Body of pancreas (tissue), 4 donors: Measurements from ENCODE around the gene PIBF1.

Source experiments
- CTCF ChIP-seq, 7 experiments: fragments of 450-650 bp in 4 of 7; fragments of 200-600 bp in 3 of 7; sonication (generic) in 3 of 7; IDR thresholded peaks; one replicate each; pipeline ENCODE4 v1.5.1; 2016 to 2019; ENCODE audit warnings: antibody characterized with exemption in 7 of 7
- POLR2A ChIP-seq, 3 donors: fragments of 450-650 bp; IDR thresholded peaks; one replicate each; pipeline ENCODE4 v1.6.1; 2016; ENCODE audit warnings: antibody characterized with exemption in 3 of 3, mild to moderate bottlenecking in 2 of 3

GRCh38 chr13:72782717-72783116 lies 784 bp downstream of the PIBF1 start:
- TF ChIP-seq POLR2A (IDR thresholded peaks at IDR 0.05) (no peak), CTCF (IDR thresholded peaks at IDR 0.05) (no peak)
